ENCODE results near the gene DCLK3.

Gene DCLK3

GRCh38 chr3:36795622-36796021 lies 31.3 kb upstream of the DCLK3 start:
- H3K9me2 ChIP-seq (replicated peaks; ENCODE audit: insufficient read depth, low read length): no peaks in the 10 kb centered on the region
- H3K4me2 ChIP-seq (ENCODE audit: low read depth, low read length): no peak overlapping the region
- no peak overlapping the region for H2AFZ ChIP-seq (ENCODE audit: low read length)
- TF ChIP-seq EZH2 (optimal IDR thresholded peaks at IDR 0.05; ENCODE audit: low read depth, low read length) (no peak), CTCF (IDR thresholded peaks at IDR 0.05; ENCODE audit: low read length) (no peak), EZH2phosphoT487 (IDR thresholded peaks at IDR 0.05; ENCODE audit: low read length) (no peak)
- H3F3A ChIP-seq (ENCODE audit: insufficient read depth, low read length): no peaks in the 10 kb centered on the region
- H3K9me3 ChIP-seq (replicated peaks; ENCODE audit: insufficient read depth, low read length): no peaks in the 10 kb centered on the region
- no peak for DNase-seq
- no peaks in the 10 kb centered on the region for H3K27me3 ChIP-seq (replicated peaks; ENCODE audit: insufficient read depth, low read length)
- no peak overlapping the region for H3K9ac ChIP-seq (ENCODE audit: low read length)
- H3K79me2 ChIP-seq (ENCODE audit: low read length): no peaks in the 10 kb centered on the region
- no peaks in the 10 kb centered on the region for H3K4me1 ChIP-seq (ENCODE audit: low read length)
- H3K36me3 ChIP-seq (replicated peaks; ENCODE audit: insufficient read depth, low read length): no peaks in the 10 kb centered on the region
- H4K20me1 ChIP-seq (ENCODE audit: insufficient read depth, low read length): no peaks in the 10 kb centered on the region
- H3K27ac ChIP-seq (ENCODE audit: low read length): no peak overlapping the region
- no peak overlapping the region for H3K4me3 ChIP-seq (ENCODE audit: low read length)

GRCh38 chr3:36792342-36792741 lies 28.0 kb upstream of the DCLK3 start:
- H3K27ac ChIP-seq (ENCODE audit: low read length): no peak overlapping the region
- no peak overlapping the region for H2AFZ ChIP-seq (ENCODE audit: low read length)
- no peaks in the 10 kb centered on the region for H3K9me2 ChIP-seq (replicated peaks; ENCODE audit: insufficient read depth, low read length)
- no peak overlapping the region for H3K4me2 ChIP-seq (ENCODE audit: low read depth, low read length)
- no peaks in the 10 kb centered on the region for H3K36me3 ChIP-seq (replicated peaks; ENCODE audit: insufficient read depth, low read length)
- H3F3A ChIP-seq (ENCODE audit: insufficient read depth, low read length): no peaks in the 10 kb centered on the region
- no peaks in the 10 kb centered on the region for H4K20me1 ChIP-seq (ENCODE audit: insufficient read depth, low read length)
- no peaks in the 10 kb centered on the region for H3K27me3 ChIP-seq (replicated peaks; ENCODE audit: insufficient read depth, low read length)
- no peak overlapping the region for H3K9ac ChIP-seq (ENCODE audit: low read length)
- no peaks in the 10 kb centered on the region for H3K4me1 ChIP-seq (ENCODE audit: low read length)
- DNase-seq: peak; percentile 26
- H3K79me2 ChIP-seq (ENCODE audit: low read length): no peaks in the 10 kb centered on the region
- no peaks in the 10 kb centered on the region for H3K9me3 ChIP-seq (replicated peaks; ENCODE audit: insufficient read depth, low read length)
- TF ChIP-seq EZH2phosphoT487 (IDR thresholded peaks at IDR 0.05; ENCODE audit: low read length) (no peak), EZH2 (optimal IDR thresholded peaks at IDR 0.05; ENCODE audit: low read depth, low read length) (no peak), CTCF (IDR thresholded peaks at IDR 0.05; ENCODE audit: low read length) (peak; percentile 36)
- no peak overlapping the region for H3K4me3 ChIP-seq (ENCODE audit: low read length)

GRCh38 chr3:36790765-36791164 lies 26.4 kb upstream of the DCLK3 start:
- no peak for TF ChIP-seq EZH2 (optimal IDR thresholded peaks at IDR 0.05; ENCODE audit: low read depth, low read length)
- TF ChIP-seq EZH2phosphoT487 (IDR thresholded peaks at IDR 0.05; ENCODE audit: low read length): no peak
- no peak for TF ChIP-seq CTCF (IDR thresholded peaks at IDR 0.05; ENCODE audit: low read length)
- H3F3A ChIP-seq (ENCODE audit: insufficient read depth, low read length): no peaks in the 10 kb centered on the region
- no peak overlapping the region for H3K9ac ChIP-seq (ENCODE audit: low read length)
- no peak overlapping the region for H3K4me3 ChIP-seq (ENCODE audit: low read length)
- H3K27me3 ChIP-seq (replicated peaks; ENCODE audit: insufficient read depth, low read length): no peaks in the 10 kb centered on the region
- H3K36me3 ChIP-seq (replicated peaks; ENCODE audit: insufficient read depth, low read length): no peaks in the 10 kb centered on the region
- H3K27ac ChIP-seq (ENCODE audit: low read length): no peak overlapping the region
- H3K4me2 ChIP-seq (ENCODE audit: low read depth, low read length): no peak overlapping the region
- DNase-seq: no peak
- no peaks in the 10 kb centered on the region for H3K4me1 ChIP-seq (ENCODE audit: low read length)
- H3K79me2 ChIP-seq (ENCODE audit: low read length): no peaks in the 10 kb centered on the region
- no peak overlapping the region for H2AFZ ChIP-seq (ENCODE audit: low read length)
- no peaks in the 10 kb centered on the region for H3K9me2 ChIP-seq (replicated peaks; ENCODE audit: insufficient read depth, low read length)
- no peaks in the 10 kb centered on the region for H4K20me1 ChIP-seq (ENCODE audit: insufficient read depth, low read length)
- no peaks in the 10 kb centered on the region for H3K9me3 ChIP-seq (replicated peaks; ENCODE audit: insufficient read depth, low read length)

Measured in MM.1S (cell line).